Testis (tissue), 2 donors: ENCODE results near the gene PC.

ENCODE experiments used
- POLR2A ChIP-seq: fragments of 450-650 bp; IDR thresholded peaks from one replicate; pipeline ENCODE4 v1.6.1; 2017; ENCODE audit warnings: antibody characterized with exemption, mild to moderate bottlenecking, moderate library complexity
- TF ChIP-seq, protein P1 (sequence below), 3 experiments: fragments of 450-650 bp in 2 of 3; fragments of 200-600 bp in 1 of 3; sonication (generic) in 1 of 3; IDR thresholded peaks; one replicate each; pipeline ENCODE4 v1.5.1; 2016 to 2019; ENCODE audit warnings: antibody characterized with exemption in 3 of 3, mild to moderate bottlenecking in 2 of 3, moderate library complexity in 1 of 3

DNA sequence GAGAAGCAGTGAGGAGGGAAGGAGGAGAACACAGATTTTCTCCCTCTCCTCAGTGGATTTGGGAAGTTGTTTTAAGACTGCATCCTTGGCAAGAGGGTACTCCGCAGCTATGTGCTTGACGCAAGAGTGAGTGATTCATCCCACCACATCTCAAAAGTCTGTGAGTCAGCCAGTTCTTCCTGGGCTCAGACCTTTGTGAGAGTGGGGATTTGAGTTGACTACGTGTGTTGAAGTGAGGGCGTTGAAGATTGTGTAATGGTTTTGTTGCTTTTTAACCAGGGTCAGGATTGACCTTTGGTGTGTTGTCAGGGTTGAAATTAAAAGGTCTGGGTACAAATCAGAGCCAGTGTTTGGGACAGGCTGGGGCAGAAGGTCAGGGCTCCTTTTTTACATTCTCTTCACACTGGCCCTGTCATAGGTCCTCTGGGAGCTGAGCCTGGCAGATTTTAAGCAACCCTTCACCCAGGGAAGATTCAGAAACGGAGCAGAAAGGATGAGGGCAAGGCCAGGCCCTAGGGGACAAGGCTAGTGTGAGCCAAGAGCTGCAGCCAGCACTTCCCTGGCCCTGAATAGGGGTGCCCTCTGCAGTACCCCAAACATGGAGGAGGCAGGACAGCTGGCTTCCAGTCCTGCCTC is 12.7 kb upstream of the PC start:
- TF ChIP-seq, protein P1, sequence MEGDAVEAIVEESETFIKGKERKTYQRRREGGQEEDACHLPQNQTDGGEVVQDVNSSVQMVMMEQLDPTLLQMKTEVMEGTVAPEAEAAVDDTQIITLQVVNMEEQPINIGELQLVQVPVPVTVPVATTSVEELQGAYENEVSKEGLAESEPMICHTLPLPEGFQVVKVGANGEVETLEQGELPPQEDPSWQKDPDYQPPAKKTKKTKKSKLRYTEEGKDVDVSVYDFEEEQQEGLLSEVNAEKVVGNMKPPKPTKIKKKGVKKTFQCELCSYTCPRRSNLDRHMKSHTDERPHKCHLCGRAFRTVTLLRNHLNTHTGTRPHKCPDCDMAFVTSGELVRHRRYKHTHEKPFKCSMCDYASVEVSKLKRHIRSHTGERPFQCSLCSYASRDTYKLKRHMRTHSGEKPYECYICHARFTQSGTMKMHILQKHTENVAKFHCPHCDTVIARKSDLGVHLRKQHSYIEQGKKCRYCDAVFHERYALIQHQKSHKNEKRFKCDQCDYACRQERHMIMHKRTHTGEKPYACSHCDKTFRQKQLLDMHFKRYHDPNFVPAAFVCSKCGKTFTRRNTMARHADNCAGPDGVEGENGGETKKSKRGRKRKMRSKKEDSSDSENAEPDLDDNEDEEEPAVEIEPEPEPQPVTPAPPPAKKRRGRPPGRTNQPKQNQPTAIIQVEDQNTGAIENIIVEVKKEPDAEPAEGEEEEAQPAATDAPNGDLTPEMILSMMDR (IDR thresholded peaks at IDR 0.05), result no peak
- no peak for TF ChIP-seq POLR2A
